ENCODE data around the gene CNTN5. TPM values are rescaled to one million over a fixed set of nuclear protein-coding genes. Genes with fewer than 3 reads are reported as not detected.

The CNTN5 gene
- total and polyA plus RNA-seq, 2 experiments from 2014 or later: not detected

DNA sequence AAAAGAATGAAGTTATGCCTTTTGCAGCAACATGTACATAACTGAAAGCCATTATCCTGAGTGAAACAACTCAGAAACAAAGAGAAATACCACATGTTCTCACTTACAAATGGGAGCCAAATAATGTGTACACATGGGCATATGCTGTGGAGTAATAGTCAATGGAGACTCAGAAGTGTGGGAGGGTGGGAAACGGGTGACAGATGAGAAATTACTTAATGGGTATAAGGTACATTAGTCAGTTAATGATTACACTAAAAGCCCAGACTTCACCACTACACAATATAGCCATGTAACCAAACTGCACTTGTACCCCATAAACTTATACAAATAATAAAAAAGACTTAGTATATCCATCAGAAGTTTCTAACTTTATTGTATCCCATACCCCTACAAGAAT lies 992.3 kb downstream of the CNTN5 start:
- DNase-seq: no peak
- no peak overlapping the region for H2AFZ ChIP-seq
- in situ Hi-C loops (cut with MboI): no loop called here
- 14 to 23% methylated on average over 1 of the region's 1 CpG for WGBS, 2 experiments (ENCODE audit: low coverage in 1 of 2, low lambda C conversion rate in 2 of 2, missing lambda C conversion rate in 2 of 2)
- H3K27me3 ChIP-seq (replicated peaks; ENCODE audit: insufficient read depth): no peaks in the 10 kb centered on the region
- no peaks in the 10 kb centered on the region for H3K4me1 ChIP-seq (ENCODE audit: insufficient read depth)
- H3K4me2 ChIP-seq (ENCODE audit: unreplicated experiment): no peak overlapping the region
- no peak for TF ChIP-seq EZH2phosphoT487 (IDR thresholded peaks at IDR 0.05; ENCODE audit: insufficient read depth, low read depth)
- TF ChIP-seq EZH2 (IDR thresholded peaks at IDR 0.05; ENCODE audit: insufficient read depth, poor library complexity, severe bottlenecking): no peak
- no peaks in the 10 kb centered on the region for H3F3A ChIP-seq (ENCODE audit: insufficient read depth)
- H4K20me1 ChIP-seq (ENCODE audit: insufficient read depth): no peaks in the 10 kb centered on the region
- H3K27ac ChIP-seq: no peak overlapping the region
- H3K9me2 ChIP-seq (ENCODE audit: insufficient read depth): no peaks in the 10 kb centered on the region
- H3K9ac ChIP-seq: no peak overlapping the region
- H3K9me3 ChIP-seq (ENCODE audit: low read depth): no peaks in the 10 kb centered on the region
- no peaks in the 10 kb centered on the region for H3K79me2 ChIP-seq (ENCODE audit: insufficient read depth)
- no peaks in the 10 kb centered on the region for H3K36me3 ChIP-seq (ENCODE audit: low read depth)
- H3K4me3 ChIP-seq: no peak overlapping the region

DNA sequence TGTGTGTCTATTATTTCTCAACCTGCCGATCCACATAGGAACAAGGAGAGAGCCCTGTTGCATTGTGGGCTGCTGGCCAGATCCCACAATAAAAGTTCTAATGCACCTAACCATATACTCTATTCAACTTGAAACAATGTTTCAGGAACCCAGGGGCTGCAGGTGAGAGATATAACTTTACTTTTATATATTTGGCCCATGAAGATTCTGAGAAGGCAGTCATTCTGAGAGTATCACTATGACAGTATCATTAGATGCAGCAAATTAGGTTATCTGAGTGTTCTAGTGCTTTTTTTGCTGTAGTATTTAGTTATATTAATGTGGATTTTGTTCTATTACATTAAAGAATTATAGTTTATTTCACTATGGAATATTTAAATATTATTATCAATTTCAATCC lies 1011.2 kb downstream of the CNTN5 start:
- Histone ChIP-seq H3K4me2 (ENCODE audit: unreplicated experiment) (no peak overlapping the region), H3K9me3 (ENCODE audit: low read depth) (no peaks in the 10 kb centered on the region), H4K20me1 (ENCODE audit: insufficient read depth) (no peaks in the 10 kb centered on the region), H3K4me3 (no peak overlapping the region), H3K79me2 (ENCODE audit: insufficient read depth) (no peaks in the 10 kb centered on the region), H3K36me3 (ENCODE audit: low read depth) (no peaks in the 10 kb centered on the region), H3F3A (ENCODE audit: insufficient read depth) (no peaks in the 10 kb centered on the region), H3K27ac (no peak overlapping the region), H2AFZ (no peak overlapping the region), H3K9me2 (ENCODE audit: insufficient read depth) (no peaks in the 10 kb centered on the region), H3K4me1 (ENCODE audit: insufficient read depth) (no peaks in the 10 kb centered on the region), H3K9ac (no peak overlapping the region), H3K27me3 (replicated peaks; ENCODE audit: insufficient read depth) (no peaks in the 10 kb centered on the region)
- TF ChIP-seq EZH2phosphoT487 (IDR thresholded peaks at IDR 0.05; ENCODE audit: insufficient read depth, low read depth) (no peak), EZH2 (IDR thresholded peaks at IDR 0.05; ENCODE audit: insufficient read depth, poor library complexity, severe bottlenecking) (no peak)
- WGBS, 2 experiments (ENCODE audit: low coverage in 1 of 2, low lambda C conversion rate in 2 of 2, missing lambda C conversion rate in 2 of 2): 76 to 88% methylated on average over 1 of the region's 1 CpG
- DNase-seq: no peak
- in situ Hi-C loops (cut with MboI): no loop called here

DNA sequence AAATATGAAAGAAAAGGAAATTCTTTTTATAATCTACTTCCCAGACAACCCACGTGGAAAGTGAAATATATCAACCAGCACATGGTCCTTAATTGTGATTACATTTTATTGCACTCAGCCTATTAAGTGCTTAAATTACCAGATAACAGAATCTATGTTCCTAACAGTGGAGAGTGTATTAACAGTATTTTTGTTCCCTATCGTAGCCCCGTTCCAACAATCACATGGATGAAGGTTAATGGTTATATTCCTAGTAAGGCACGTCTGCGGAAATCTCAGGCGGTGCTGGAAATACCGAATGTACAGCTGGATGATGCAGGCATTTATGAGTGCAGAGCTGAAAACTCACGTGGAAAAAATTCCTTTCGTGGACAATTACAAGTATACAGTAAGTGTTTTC lies 1040.3 kb downstream of the CNTN5 start:
- H3F3A ChIP-seq (ENCODE audit: insufficient read depth): no peaks in the 10 kb centered on the region
- no peak overlapping the region for H2AFZ ChIP-seq
- no peaks in the 10 kb centered on the region for H3K9me3 ChIP-seq (ENCODE audit: low read depth)
- TF ChIP-seq EZH2 (IDR thresholded peaks at IDR 0.05; ENCODE audit: insufficient read depth, poor library complexity, severe bottlenecking) (no peak), EZH2phosphoT487 (IDR thresholded peaks at IDR 0.05; ENCODE audit: insufficient read depth, low read depth) (no peak)
- no peak overlapping the region for H3K4me2 ChIP-seq (ENCODE audit: unreplicated experiment)
- no peak for DNase-seq
- H3K79me2 ChIP-seq (ENCODE audit: insufficient read depth): no peaks in the 10 kb centered on the region
- H3K9ac ChIP-seq: no peak overlapping the region
- in situ Hi-C loops (cut with MboI): no loop called here
- no peaks in the 10 kb centered on the region for H4K20me1 ChIP-seq (ENCODE audit: insufficient read depth)
- no peaks in the 10 kb centered on the region for H3K9me2 ChIP-seq (ENCODE audit: insufficient read depth)
- no peaks in the 10 kb centered on the region for H3K4me1 ChIP-seq (ENCODE audit: insufficient read depth)
- H3K27me3 ChIP-seq (replicated peaks; ENCODE audit: insufficient read depth): no peaks in the 10 kb centered on the region
- no peak overlapping the region for H3K27ac ChIP-seq
- no peak overlapping the region for H3K4me3 ChIP-seq
- WGBS, 2 experiments (ENCODE audit: low coverage in 1 of 2, low lambda C conversion rate in 2 of 2, missing lambda C conversion rate in 2 of 2): 43% methylated on average over 9 of the region's 9 CpGs
- H3K36me3 ChIP-seq (ENCODE audit: low read depth): no peaks in the 10 kb centered on the region

DNA sequence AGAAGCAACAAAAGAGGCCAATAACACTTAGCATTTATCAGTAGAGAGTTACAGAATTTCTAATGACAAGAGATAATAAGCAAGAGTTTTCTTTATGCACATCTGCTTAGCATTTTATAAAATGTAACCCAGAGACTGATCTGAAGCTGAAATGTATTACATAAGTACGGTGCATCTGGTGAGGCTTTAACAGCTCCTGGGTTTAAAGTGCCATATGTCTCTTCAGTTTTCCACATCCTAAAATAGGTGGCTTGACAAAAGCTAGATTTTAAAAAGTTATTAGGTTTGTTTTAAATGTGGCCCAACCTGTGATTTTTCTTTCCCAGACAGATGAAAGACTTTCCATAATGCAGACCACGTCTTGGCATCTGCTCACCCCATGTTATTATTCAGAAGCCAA lies 1045.7 kb downstream of the CNTN5 start:
- Histone ChIP-seq H3K4me2 (ENCODE audit: unreplicated experiment) (no peak overlapping the region), H3F3A (ENCODE audit: insufficient read depth) (no peaks in the 10 kb centered on the region), H3K9me3 (ENCODE audit: low read depth) (no peaks in the 10 kb centered on the region), H3K4me3 (no peak overlapping the region), H3K9ac (no peak overlapping the region), H3K4me1 (ENCODE audit: insufficient read depth) (no peaks in the 10 kb centered on the region), H3K36me3 (ENCODE audit: low read depth) (no peaks in the 10 kb centered on the region), H4K20me1 (ENCODE audit: insufficient read depth) (no peaks in the 10 kb centered on the region), H2AFZ (no peak overlapping the region), H3K9me2 (ENCODE audit: insufficient read depth) (no peaks in the 10 kb centered on the region), H3K27me3 (replicated peaks; ENCODE audit: insufficient read depth) (no peaks in the 10 kb centered on the region), H3K79me2 (ENCODE audit: insufficient read depth) (no peaks in the 10 kb centered on the region), H3K27ac (no peak overlapping the region)
- no peak for DNase-seq
- in situ Hi-C loops (cut with MboI): no loop called here
- TF ChIP-seq EZH2phosphoT487 (IDR thresholded peaks at IDR 0.05; ENCODE audit: insufficient read depth, low read depth): no peak
- TF ChIP-seq EZH2 (IDR thresholded peaks at IDR 0.05; ENCODE audit: insufficient read depth, poor library complexity, severe bottlenecking): no peak
- 0 to 3% methylated on average over 2 of the region's 2 CpGs for WGBS, 2 experiments (ENCODE audit: low coverage in 1 of 2, low lambda C conversion rate in 2 of 2, missing lambda C conversion rate in 2 of 2)

DNA sequence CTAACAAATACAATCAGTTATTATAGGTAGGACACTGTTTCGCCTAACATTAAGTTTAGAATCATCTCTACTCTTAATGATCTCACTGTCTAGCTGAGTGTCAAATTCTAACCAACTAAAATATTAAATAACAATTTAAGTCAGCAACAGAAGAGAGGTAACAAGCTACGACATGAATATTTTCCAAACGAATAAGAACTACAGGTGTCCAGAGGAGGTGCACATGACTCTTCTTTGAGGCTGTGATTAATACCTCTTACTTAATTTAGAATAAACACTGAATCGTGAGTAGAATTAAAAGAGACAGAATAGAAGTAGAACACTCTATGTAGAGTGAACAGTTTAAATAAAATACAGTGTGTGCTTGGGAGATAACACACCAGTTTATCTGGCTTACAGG lies 1047.4 kb downstream of the CNTN5 start:
- Histone ChIP-seq H3K4me1 (ENCODE audit: insufficient read depth) (no peaks in the 10 kb centered on the region), H3K4me3 (no peak overlapping the region), H3K27me3 (replicated peaks; ENCODE audit: insufficient read depth) (no peaks in the 10 kb centered on the region), H3K9me3 (ENCODE audit: low read depth) (no peaks in the 10 kb centered on the region), H3K9me2 (ENCODE audit: insufficient read depth) (no peaks in the 10 kb centered on the region), H2AFZ (no peak overlapping the region), H3K27ac (no peak overlapping the region), H3K36me3 (ENCODE audit: low read depth) (no peaks in the 10 kb centered on the region), H3F3A (ENCODE audit: insufficient read depth) (no peaks in the 10 kb centered on the region), H3K9ac (no peak overlapping the region), H3K79me2 (ENCODE audit: insufficient read depth) (no peaks in the 10 kb centered on the region), H3K4me2 (ENCODE audit: unreplicated experiment) (no peak overlapping the region), H4K20me1 (ENCODE audit: insufficient read depth) (no peaks in the 10 kb centered on the region)
- TF ChIP-seq EZH2 (IDR thresholded peaks at IDR 0.05; ENCODE audit: insufficient read depth, poor library complexity, severe bottlenecking) (no peak), EZH2phosphoT487 (IDR thresholded peaks at IDR 0.05; ENCODE audit: insufficient read depth, low read depth) (no peak)
- WGBS, 2 experiments (ENCODE audit: low coverage in 1 of 2, low lambda C conversion rate in 2 of 2, missing lambda C conversion rate in 2 of 2): 13 to 29% methylated on average over 4 of the region's 4 CpGs
- in situ Hi-C loops (cut with MboI): no loop called here
- DNase-seq: no peak

Measured in GM23248 (cell line).